CD4-positive, alpha-beta T cell (primary cell): ENCODE results near the gene FRRS1L. TPM values are rescaled to one million over a fixed set of nuclear protein-coding genes. Genes with fewer than 3 reads are reported as not detected.

Experiments
- ATAC-seq: fragments of 200-7000 bp; cut with Tn5 transposase; one replicate; pipeline ENCODE4 v1.10.0; 2022; ENCODE audit warnings: mild to moderate bottlenecking; ENCODE audit not compliant: poor library complexity
- CTCF ChIA-PET: fragments of 350-600 bp; sonication (Branson Sonifier 250); formaldehyde crosslinking; loops from one replicate; lab custom pipeline; 2021; ENCODE audit warnings: antibody characterized with exemption, inconsistent platforms; lab: Charles Lee
- POLR2A ChIA-PET: fragments of 350-600 bp; sonication (Branson Sonifier 250); formaldehyde crosslinking; loops from one replicate; lab custom pipeline; 2021; ENCODE audit warnings: antibody characterized with exemption, inconsistent platforms; lab: Charles Lee
- DNase-seq, 14 experiments: peaks; one replicate each; pipeline ENCODE4 v3.0.0-alpha.2; 2013 to 2020; ENCODE audit warnings: mixed read lengths in 2 of 14
- H3K27ac ChIP-seq, 2 donors: one replicate each; pipeline versions ENCODE4 v1.5.1 to v1.7.0; 2013; ENCODE audit warnings: low read length in 2 of 2, low read depth in 1 of 2, mild to moderate bottlenecking in 1 of 2
- H3K27me3 ChIP-seq, 2 experiments: 1 replicate in 1 of 2; 2 replicates in 1 of 2; pipeline versions ENCODE4 v1.6.1 to v1.7.0; 2013; ENCODE audit warnings: low read length in 2 of 2, control low read depth in 1 of 2, mild to moderate bottlenecking in 1 of 2, moderate library complexity in 1 of 2; ENCODE audit not compliant: insufficient read depth in 2 of 2, control insufficient read depth in 1 of 2
- H3K36me3 ChIP-seq: one replicate; pipeline ENCODE4 v1.6.1; 2013; ENCODE audit warnings: low read length, control low read depth; ENCODE audit not compliant: insufficient read depth
- H3K4me1 ChIP-seq: one replicate; pipeline ENCODE4 v1.6.1; 2013; ENCODE audit warnings: low read length, control low read depth; ENCODE audit not compliant: insufficient read depth
- H3K4me3 ChIP-seq: one replicate; pipeline ENCODE4 v1.5.1; 2013; ENCODE audit warnings: mild to moderate bottlenecking, low read length, moderate library complexity
- H3K9me3 ChIP-seq, 2 experiments: 1 replicate in 1 of 2; 2 replicates in 1 of 2; pipeline versions ENCODE4 v1.6.1 to v1.7.0; 2013; ENCODE audit warnings: low read length in 2 of 2, mild to moderate bottlenecking in 2 of 2, control low read depth in 1 of 2, moderate library complexity in 1 of 2; ENCODE audit not compliant: control insufficient read depth in 1 of 2, insufficient read depth in 1 of 2
- H3K27ac Mint-ChIP-seq: one replicate; pipeline ENCODE4 v1.8.0; 2020; ENCODE audit warnings: mixed read lengths
- H3K27me3 Mint-ChIP-seq: one replicate; pipeline ENCODE4 v1.8.0; 2021; ENCODE audit warnings: mixed read lengths
- H3K36me3 Mint-ChIP-seq: one replicate; pipeline ENCODE4 v1.8.0; 2021; ENCODE audit warnings: low read depth, mixed read lengths
- H3K4me1 Mint-ChIP-seq: one replicate; pipeline ENCODE4 v1.8.0; 2021; ENCODE audit warnings: low read depth, mixed read lengths
- H3K4me3 Mint-ChIP-seq: one replicate; pipeline ENCODE4 v1.8.0; 2020; ENCODE audit warnings: mild to moderate bottlenecking, mixed read lengths
- H3K9me3 Mint-ChIP-seq: one replicate; pipeline ENCODE4 v1.8.0; 2020; ENCODE audit warnings: mixed read lengths
- CTCF ChIP-seq: fragments of 200-600 bp; IDR thresholded peaks from one replicate; pipeline ENCODE4 v1.8.0; 2022; ENCODE audit warnings: antibody characterized with exemption, mild to moderate bottlenecking
- intact Hi-C, 2 experiments: fragments of 100-400 bp; cut with DNase I in 1 of 2; cut with micrococcal nuclease in 1 of 2; formaldehyde crosslinking; loops; one replicate each; pipeline versions ENCODE4 v1.15.1 to v1.9.0; 2023 to 2025; cut with DNase I, micrococcal nuclease
- total RNA-seq, 174 experiments: library from RNA in 2 of 174; stranded (reverse) in 2 of 174; gene quantifications; one replicate each; pipeline ENCODE4 v1.2.3 and lab custom pipeline; 2021 to 2026

Gene FRRS1L
- total RNA-seq, 2 experiments from 2014 or later, result not detected

GRCh38 chr9:109113892-109114609 lies 53.0 kb downstream of the FRRS1L start:
- Mint-ChIP-seq H3K9me3 (no peaks in the 10 kb centered on the region), H3K36me3 (peaks cover 31% of the 10 kb centered on the region), H3K27me3 (no peaks in the 10 kb centered on the region), H3K4me3 (peak overlapping the region; percentile 17), H3K27ac (peak overlapping the region; percentile 90), H3K4me1 (peaks cover 87% of the 10 kb centered on the region)
- POLR2A ChIA-PET, result no interaction called here
- intact Hi-C loops, result loop anchor here in 1 of 2 experiments (5.0 kb wide), 1 partner anchor 102 kb away; the partner anchor contains the start of gene CTNNAL1
- Histone ChIP-seq H3K36me3 (no peaks in the 10 kb centered on the region), H3K27me3 (no peaks in the 10 kb centered on the region), H3K4me3 (no peak overlapping the region), H3K4me1 (peaks cover 60% of the 10 kb centered on the region), H3K9me3 (no peaks in the 10 kb centered on the region), H3K27ac (no peak overlapping the region)
- no peak for TF ChIP-seq CTCF
- DNase-seq, result no peak
- ATAC-seq, result no peak
- CTCF ChIA-PET, result interaction anchor here (1.0 kb wide), 1 partner anchor 104 kb away, joined by 3 read pairs; no protein-coding TSS in a partner anchor

GRCh38 chr9:109113254-109113653 lies 53.8 kb downstream of the FRRS1L start:
- TF ChIP-seq CTCF, result no peak
- POLR2A ChIA-PET, result no interaction called here
- Mint-ChIP-seq H3K9me3 (no peaks in the 10 kb centered on the region), H3K36me3 (peaks cover 24% of the 10 kb centered on the region), H3K27me3 (no peaks in the 10 kb centered on the region), H3K27ac (peak overlapping the region; percentile 90), H3K4me3 (peak overlapping the region; percentile 61), H3K4me1 (peaks cover 88% of the 10 kb centered on the region)
- Histone ChIP-seq H3K4me1 (peaks cover 53% of the 10 kb centered on the region), H3K27ac (no peak overlapping the region), H3K27me3 (no peaks in the 10 kb centered on the region), H3K9me3 (no peaks in the 10 kb centered on the region), H3K36me3 (no peaks in the 10 kb centered on the region), H3K4me3 (no peak overlapping the region)
- intact Hi-C loops, result loop anchor here in 1 of 2 experiments (5.0 kb wide), 1 partner anchor 101 kb away; the partner anchor contains the start of gene CTNNAL1
- no peak for DNase-seq
- CTCF ChIA-PET, result no interaction called here
- ATAC-seq, result no peak

GRCh38 chr9:109110329-109111021 lies 56.6 kb downstream of the FRRS1L start:
- Histone ChIP-seq H3K9me3 (no peaks in the 10 kb centered on the region), H3K4me1 (peaks cover 37% of the 10 kb centered on the region), H3K36me3 (peaks cover 1% of the 10 kb centered on the region), H3K27ac (peak overlapping the region; percentile 39 to 76), H3K4me3 (peak overlapping the region; percentile 31), H3K27me3 (no peaks in the 10 kb centered on the region)
- Mint-ChIP-seq H3K4me1 (peaks cover 86% of the 10 kb centered on the region), H3K4me3 (peak overlapping the region; percentile 61), H3K9me3 (no peaks in the 10 kb centered on the region), H3K27ac (peak overlapping the region; percentile 90), H3K36me3 (peaks cover 22% of the 10 kb centered on the region), H3K27me3 (no peaks in the 10 kb centered on the region)
- intact Hi-C loops, result loop anchor here in 1 of 2 experiments (1.0 to 5.0 kb wide), 3 partner anchors 9 to 98 kb away; partner anchors contain the start of gene CTNNAL1
- peak; percentile 80 for ATAC-seq
- ChIA-PET CTCF (interaction anchor here (0.7 kb wide), 1 partner anchor 10 kb away, joined by 3 read pairs; no protein-coding TSS in a partner anchor), POLR2A (interaction anchor here (1.1 to 2.1 kb wide), 4 partner anchors 8 to 14 kb away, joined by 3 to 16 read pairs (median 8); partner anchors contain the start of gene TMEM245)
- peak in 4 of 14 experiments; percentile 14 to 82 (median 74) for DNase-seq
- TF ChIP-seq CTCF, result no peak
